NOMO-1 treated with dmso at 0.1 percent for 144 hours (cell line): ENCODE measurements around the gene TRO.

Experiments used
- DNase-seq: peaks from one replicate; lab custom pipeline; 2025; ENCODE audit not compliant: unreplicated experiment; lab: John Stamatoyannopoulos, UW

Gene TRO, protein sequence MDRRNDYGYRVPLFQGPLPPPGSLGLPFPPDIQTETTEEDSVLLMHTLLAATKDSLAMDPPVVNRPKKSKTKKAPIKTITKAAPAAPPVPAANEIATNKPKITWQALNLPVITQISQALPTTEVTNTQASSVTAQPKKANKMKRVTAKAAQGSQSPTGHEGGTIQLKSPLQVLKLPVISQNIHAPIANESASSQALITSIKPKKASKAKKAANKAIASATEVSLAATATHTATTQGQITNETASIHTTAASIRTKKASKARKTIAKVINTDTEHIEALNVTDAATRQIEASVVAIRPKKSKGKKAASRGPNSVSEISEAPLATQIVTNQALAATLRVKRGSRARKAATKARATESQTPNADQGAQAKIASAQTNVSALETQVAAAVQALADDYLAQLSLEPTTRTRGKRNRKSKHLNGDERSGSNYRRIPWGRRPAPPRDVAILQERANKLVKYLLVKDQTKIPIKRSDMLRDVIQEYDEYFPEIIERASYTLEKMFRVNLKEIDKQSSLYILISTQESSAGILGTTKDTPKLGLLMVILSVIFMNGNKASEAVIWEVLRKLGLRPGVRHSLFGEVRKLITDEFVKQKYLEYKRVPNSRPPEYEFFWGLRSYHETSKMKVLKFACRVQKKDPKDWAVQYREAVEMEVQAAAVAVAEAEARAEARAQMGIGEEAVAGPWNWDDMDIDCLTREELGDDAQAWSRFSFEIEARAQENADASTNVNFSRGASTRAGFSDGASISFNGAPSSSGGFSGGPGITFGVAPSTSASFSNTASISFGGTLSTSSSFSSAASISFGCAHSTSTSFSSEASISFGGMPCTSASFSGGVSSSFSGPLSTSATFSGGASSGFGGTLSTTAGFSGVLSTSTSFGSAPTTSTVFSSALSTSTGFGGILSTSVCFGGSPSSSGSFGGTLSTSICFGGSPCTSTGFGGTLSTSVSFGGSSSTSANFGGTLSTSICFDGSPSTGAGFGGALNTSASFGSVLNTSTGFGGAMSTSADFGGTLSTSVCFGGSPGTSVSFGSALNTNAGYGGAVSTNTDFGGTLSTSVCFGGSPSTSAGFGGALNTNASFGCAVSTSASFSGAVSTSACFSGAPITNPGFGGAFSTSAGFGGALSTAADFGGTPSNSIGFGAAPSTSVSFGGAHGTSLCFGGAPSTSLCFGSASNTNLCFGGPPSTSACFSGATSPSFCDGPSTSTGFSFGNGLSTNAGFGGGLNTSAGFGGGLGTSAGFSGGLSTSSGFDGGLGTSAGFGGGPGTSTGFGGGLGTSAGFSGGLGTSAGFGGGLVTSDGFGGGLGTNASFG (N-terminal part only)

DNA sequence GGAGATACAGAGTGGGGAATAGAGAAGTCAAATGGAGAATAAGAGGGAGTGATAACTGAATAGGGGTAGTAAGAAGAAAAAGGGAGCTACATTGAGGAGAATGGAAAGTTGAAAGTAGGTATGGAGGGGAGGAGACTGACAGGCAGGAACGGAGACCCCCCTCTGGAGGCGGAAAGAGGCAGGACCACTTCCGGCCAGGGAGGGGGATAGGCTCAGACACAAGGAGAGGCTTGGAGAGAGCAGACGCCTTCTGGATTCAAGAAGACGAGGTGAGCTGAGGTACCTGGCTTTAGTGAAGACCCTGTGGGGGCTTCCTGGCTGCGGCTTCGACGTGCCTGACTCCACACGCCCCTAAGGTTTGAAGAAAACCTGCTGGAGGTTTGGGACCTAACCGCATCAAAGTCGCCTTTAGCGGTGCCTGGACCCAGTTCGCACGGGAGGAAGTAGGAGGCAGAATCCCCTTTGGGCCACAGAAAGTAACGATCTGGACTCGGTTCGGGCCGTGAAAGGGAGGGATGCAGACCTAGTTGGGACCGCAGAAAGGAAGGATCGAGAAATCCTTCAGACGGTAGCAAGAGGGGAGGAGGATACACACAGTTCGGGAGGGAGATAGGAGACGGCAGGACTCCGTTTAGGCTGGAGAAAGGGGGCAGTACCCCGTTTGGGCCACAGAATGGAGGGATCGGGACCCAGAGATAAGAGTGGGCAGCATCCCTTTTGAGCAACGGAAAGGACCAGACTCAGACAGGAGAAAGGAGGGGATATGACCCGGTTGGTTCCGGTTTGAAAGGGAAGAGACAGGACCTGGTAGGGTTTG is at the start of gene TRO:
Gene TRO, plus strand, starts transcription at position 215 of the 817 bp plus-strand sequence. CDS start 1,423 bp downstream, outside the sequence.
- no peak for DNase-seq

DNA sequence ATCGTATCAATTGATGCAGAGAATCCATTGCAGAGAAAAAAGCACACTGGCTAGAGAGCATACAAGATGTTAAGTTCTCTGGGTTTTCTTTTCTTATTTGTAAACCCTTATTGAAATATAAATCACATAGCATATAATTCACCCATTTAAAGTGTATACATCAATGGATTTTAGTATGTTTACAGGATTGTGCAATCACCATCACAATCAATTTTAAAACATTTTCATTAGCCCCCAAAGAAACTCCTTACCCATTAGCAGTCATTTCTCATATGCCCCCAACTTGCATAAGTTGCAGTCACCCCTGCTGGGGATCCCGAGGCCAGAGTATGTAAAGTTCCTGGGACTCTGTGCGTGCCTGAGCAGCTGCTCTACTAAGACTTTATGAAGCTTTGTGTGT is 34.9 kb upstream of the TRO start:
- no peak for DNase-seq

DNA sequence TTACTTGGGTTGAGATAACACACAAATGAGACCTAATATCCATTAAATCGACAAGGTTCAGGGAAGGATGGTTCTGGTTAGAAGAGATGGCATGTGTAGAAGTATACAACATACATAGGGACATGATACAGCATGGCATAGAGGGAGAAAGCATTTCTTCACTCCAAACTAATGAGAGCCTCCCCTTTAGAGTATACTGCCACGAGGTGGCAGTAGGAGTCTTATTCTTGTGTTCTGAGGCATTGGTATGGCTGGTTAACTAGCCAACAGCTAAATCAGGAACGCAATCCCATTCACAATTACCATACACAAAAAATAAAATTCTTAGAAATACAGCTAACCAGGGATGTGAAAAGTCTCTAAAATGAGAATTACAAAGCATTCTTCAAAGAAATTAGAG is 29.1 kb upstream of the TRO start:
- DNase-seq = no peak

DNA sequence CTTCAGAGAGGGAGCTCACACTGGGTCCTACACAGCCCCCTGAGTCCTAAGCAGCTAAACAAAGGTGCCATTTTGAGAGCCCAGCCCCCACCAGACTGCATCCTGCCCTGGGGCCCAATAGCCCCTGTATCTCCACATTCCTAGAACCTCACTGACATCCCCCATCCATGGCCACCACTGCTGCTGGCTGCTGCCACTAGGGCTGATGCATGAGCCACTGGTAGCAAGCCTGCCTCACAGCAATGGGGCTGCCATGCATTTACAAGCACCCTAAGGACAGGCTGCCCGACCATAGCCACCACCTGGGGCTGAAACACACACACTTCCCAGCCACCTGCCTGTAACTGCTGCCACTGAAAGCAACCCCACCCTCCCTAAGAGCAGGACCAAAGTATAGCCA is 26.5 kb upstream of the TRO start:
- DNase-seq = no peak

DNA sequence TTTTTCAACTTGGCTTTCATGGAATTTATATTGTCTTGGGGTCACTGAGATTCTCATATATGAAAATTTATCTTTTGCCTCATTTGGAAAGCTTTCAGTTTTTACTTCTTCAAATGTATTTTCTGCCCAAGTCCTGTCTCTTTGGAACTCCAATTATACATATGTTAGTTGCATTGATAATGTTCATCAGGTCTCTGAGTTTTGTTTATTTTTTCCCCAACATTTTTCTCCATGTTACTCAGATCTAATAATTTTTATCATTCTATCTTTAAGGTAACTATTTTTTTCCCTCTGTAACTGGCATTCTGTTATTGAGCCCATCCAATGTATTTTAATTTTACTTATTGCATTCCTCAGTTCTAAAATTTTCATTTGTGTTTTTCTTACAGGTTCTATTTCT is 10.7 kb upstream of the TRO start:
- no peak for DNase-seq

DNA sequence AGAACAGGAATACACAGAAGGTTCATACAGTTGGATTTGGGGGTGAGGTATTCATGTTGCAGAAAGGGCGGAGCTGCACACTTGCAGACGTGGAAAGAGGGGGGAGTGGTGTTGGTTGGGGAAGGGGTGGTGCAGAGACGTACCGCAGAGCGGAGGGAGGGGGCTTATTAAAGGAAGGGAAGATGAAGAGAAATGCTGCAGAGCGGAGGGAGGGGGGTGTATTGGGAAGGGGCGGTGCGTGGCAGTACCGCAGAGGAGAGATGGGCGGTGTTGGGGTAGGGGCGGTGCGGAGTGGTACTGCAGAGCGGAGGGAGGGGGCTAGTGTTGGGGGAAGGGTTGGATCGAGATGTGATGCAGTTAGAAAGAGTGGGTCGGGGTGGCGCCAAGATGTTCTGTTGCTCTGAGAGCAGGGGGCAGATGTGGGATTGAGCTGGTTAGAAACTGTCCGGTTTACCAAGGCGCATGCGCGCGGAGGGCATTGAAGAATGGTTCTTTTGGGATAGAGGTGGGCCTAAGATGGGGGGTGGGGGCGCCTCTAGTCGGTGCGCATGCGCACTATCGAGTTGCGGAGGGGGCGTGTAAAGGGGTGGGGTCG is 900 bp downstream of the TRO start:
- no peak for DNase-seq

DNA sequence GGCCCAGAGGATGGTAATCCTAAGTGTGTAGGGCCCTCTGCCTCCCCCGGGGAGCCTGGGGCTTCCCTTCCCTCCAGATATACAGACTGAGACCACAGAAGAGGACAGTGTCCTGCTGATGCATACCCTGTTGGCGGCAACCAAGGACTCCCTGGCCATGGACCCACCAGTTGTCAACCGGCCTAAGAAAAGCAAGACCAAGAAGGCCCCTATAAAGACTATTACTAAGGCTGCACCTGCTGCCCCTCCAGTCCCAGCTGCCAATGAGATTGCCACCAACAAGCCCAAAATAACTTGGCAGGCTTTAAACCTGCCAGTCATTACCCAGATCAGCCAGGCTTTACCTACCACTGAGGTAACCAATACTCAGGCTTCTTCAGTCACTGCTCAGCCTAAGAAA is 1.9 kb downstream of the TRO start:
- DNase-seq = no peak

DNA sequence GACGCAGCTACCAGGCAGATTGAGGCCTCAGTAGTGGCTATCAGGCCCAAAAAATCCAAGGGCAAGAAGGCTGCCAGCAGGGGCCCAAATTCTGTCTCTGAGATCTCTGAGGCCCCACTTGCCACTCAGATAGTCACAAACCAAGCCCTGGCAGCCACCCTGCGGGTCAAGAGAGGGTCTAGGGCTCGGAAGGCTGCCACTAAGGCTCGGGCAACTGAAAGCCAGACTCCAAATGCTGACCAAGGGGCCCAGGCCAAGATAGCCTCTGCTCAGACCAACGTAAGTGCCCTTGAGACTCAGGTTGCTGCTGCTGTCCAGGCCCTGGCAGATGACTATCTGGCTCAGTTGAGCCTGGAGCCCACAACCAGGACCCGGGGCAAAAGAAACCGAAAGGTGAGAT is 2.8 kb downstream of the TRO start:
- DNase-seq = no peak

DNA sequence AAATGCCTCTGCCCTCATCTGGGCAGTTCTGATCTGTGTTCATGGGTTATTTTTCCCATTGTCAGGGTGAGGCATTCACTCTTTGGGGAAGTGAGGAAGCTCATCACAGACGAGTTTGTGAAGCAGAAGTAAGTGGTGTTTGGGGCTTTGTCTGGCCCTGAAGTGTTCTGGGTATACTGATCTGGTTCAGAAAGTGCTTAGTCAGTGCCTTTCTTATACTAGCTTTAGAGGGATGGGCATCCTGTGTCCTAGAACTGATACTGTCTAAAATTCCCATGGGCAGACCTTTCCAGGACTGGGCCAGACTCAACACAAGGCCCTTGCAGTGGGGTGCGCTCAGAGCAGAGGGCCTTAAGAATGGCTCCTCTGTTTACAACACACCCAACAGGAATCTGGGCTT is 6.4 kb downstream of the TRO start:
- no peak for DNase-seq

DNA sequence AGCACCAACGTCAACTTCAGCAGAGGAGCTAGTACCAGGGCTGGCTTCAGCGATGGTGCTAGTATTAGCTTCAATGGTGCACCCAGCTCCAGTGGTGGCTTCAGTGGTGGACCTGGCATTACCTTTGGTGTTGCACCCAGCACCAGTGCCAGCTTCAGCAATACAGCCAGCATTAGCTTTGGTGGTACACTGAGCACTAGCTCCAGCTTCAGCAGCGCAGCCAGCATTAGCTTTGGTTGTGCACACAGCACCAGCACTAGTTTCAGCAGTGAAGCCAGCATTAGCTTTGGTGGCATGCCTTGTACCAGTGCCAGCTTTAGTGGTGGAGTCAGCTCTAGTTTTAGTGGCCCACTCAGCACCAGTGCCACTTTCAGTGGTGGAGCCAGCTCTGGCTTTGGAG is 8.3 kb downstream of the TRO start:
- DNase-seq = no peak

DNA sequence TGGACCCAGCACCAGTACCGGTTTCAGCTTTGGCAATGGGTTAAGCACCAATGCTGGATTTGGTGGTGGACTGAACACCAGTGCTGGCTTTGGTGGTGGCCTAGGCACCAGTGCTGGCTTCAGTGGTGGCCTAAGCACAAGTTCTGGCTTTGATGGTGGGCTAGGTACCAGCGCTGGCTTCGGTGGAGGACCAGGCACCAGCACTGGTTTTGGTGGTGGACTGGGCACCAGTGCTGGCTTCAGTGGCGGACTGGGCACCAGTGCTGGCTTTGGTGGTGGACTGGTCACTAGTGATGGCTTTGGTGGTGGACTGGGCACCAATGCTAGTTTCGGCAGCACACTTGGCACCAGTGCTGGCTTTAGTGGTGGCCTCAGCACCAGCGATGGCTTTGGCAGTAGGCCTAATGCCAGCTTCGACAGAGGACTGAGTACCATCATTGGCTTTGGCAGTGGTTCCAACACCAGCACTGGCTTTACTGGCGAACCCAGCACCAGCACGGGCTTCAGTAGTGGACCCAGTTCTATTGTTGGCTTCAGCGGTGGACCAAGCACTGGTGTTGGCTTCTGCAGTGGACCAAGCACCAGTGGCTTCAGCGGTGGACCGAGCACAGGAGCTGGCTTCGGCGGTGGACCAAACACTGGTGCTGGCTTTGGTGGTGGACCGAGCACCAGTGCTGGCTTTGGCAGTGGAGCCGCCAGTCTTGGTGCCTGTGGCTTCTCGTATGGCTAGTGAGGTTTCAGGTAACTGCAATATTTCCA is 9.8 kb downstream of the TRO start:
- DNase-seq = no peak

DNA sequence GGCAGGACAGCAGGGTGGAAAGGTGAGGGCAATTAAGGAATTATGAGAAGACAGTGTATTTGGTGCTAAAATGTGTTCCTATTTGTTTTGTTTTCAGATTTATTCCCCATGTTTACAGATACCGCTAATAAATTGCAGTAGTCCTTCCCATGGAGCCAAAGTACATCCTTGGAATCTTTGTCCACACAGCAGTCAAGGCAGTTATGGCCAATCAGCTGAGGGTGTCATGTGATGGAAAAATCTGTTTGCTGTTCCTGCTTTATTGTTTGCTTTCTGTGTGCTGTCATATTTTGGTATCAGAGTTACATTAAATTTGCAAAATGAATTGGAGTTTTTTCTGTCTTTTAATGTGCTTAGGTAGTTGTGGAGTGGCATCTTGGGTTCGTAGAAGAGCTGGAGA is 10.5 kb downstream of the TRO start:
- no peak for DNase-seq

DNA sequence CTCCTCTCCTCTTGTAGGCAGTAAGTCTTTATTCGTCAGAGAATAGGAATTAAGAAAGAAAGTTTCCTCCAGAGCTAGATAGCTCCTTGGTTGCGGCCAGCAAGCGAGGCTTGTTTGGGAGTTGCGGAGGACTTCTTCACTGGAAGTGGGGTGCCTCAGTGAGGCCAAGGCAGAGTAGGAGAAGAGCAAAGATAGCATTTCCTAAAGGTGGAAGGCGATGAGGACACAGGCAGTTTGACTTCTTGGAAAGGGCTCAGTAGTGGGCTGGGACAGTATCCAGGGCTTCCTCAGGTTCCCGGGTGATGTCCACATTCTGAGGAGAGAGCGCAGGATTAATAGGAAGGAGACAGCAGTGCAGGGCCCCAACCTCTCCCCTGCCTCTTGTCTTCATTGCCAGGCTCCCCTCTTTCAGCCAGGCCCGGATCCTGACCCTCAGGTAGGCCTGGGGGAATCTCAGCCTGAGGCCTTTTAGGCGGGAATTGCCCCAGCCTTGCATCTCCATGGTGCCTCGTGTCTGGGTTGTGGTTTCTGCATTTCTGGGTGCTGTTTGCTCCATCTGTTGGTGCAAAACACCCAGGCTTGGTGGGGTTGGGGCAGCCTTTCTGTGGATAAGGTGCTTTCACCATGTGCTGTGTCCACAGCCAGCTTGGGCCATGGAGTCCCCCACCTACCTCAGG is 12.7 kb downstream of the TRO start:
- DNase-seq = no peak

DNA sequence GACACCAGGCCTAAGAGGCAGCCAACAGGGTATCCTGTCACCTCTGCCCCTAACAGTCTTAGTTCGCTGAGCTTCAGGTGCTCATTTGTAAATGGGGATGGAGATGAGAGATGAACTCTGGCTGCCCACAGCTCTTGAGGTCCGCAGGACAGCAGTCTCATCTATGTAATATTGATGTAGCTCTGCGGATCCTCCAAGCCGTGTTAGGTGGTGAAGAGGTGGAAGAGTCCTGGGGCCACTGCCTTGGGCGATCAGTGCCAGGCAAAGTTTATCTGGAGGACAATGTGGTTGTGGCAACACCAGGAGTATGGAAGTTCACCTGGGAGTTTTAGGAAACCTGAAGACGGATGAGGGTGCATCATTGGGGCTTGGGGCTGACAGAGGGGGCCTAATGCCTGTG is 13.4 kb downstream of the TRO start:
- DNase-seq = no peak

DNA sequence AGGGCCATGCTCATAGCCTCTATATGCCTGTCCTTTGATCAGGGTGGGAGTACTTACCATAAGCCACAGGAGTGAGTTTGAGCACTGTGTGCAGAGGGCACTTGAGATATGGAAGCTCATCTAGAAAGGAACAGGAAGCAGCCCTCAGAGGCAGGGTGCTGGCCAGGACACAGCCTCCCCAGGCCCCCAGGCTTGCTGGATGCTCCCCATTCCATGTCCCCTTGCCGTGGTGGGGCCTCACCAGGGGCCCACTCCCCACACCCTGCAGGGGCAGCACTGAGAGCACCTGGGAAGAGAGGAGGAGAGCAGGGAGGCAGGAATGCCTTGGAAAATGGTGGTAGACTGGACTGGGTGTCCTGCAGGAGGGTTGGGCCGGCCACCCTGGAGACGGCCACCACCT is 14.3 kb downstream of the TRO start:
- no peak for DNase-seq

DNA sequence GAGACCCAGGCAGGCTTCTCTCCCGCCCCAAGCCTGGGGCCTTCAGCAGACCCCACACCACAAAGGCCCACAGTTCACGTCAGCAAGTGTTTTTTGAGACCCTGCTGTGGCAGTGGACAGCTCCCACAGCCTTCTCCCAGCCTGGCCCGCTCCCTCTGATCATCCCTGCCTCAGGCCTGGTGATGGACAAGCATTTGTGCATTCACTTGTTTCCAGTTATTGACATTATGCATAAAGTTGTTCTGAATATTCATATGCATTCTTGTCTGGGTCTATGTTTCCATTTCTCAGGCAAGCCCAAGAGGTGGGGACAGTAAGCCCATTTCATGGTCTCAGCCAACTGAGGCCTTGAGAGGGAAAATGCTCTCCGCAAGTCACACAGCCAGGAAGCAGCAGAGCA is 14.7 kb downstream of the TRO start:
- DNase-seq = no peak

DNA sequence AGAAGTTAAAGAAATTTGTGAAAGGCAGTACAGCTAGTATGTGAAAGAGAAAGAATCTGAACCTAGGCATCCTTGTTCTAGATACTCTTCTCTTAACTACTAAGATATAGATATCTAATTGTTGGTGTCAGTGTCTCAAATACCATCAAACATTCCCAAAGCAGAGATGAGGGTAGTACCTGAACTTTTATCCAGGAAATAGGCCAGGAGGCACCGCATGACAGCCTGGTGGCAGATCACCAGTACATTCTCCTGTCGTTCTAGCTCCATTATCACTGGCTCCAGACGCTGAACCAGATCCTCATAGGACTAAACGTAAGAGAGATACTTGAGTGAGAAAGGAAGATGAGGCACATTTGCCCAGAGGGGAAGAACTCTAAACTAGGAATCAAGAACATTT is 16.8 kb downstream of the TRO start:
- no peak for DNase-seq

DNA sequence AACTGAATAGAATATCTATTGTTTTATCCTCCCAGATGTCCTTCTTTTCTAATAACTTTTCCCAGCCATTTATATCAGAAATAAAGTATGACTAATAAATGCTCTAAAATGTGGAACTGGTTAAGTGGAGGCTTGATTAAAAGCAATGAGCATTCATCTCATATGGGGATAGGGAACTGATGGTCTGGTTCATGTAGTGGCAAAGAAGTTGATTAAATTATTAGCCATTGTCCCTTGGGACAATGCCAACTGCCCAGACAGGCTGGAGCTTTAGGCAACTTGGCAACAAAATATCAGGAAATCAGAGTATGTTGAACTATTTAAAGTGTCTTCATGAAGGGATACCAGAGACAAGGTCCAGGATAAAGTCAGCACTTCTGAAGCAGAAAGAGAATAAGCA is 24.2 kb downstream of the TRO start:
- no peak for DNase-seq

DNA sequence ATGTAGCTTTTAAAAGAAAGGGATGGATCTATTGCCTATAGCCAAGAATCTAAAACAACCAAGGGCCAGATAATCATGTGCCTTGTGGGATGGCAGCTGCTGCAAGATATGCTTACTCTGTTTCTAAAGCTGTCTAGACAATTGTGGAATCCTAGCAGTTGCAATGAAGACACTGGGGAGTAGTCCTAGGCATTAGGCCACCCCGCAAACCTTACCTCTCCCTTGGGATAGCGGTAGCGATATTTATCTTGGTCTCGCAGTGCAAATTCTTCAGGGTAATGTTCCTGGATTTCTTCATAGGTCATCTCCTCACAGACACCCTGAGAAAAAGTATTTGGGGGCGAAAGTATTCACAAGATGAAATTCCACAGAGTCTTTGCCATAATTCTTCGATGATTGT is 24.6 kb downstream of the TRO start:
- no peak for DNase-seq
